ENCODE measurements around the gene TMEM255B.
"Not testable (repeated sequence)": the region's sequence is repeated elsewhere in the genome, so short reads cannot be mapped to it uniquely, and the experiment has no call there.

Gene TMEM255B

GRCh38 chr13:113787694-113788093, 28.7 kb downstream of the TMEM255B start:
- no peak for DNase-seq (ENCODE audit: low read depth)

- no peak for DNase-seq (ENCODE audit: low read depth)
Observed at GRCh38 chr13:113788413-113789135, 29.5 kb downstream of the TMEM255B start.

- no peak for DNase-seq (ENCODE audit: low read depth)
Observed at GRCh38 chr13:113789167-113789566, 30.1 kb downstream of the TMEM255B start.

GRCh38 chr13:113789931-113790330, 30.9 kb downstream of the TMEM255B start:
- DNase-seq (ENCODE audit: low read depth): not testable (repeated sequence)

GRCh38 chr13:113791226-113791625, 32.2 kb downstream of the TMEM255B start:
- no peak for DNase-seq (ENCODE audit: low read depth)

GRCh38 chr13:113791761-113792160, 32.7 kb downstream of the TMEM255B start:
- no peak for DNase-seq (ENCODE audit: low read depth)

- DNase-seq (ENCODE audit: low read depth): no peak
Observed at GRCh38 chr13:113792236-113792770, 33.3 kb downstream of the TMEM255B start.

GRCh38 chr13:113792886-113793717, 34.1 kb downstream of the TMEM255B start:
- no peak for DNase-seq (ENCODE audit: low read depth)

GRCh38 chr13:113793718-113794085, 34.7 kb downstream of the TMEM255B start:
- DNase-seq (ENCODE audit: low read depth): no peak

GRCh38 chr13:113794086-113794485, 35.1 kb downstream of the TMEM255B start:
- DNase-seq (ENCODE audit: low read depth): no peak

- no peak for DNase-seq (ENCODE audit: low read depth)
Observed at GRCh38 chr13:113794764-113795173, 35.7 kb downstream of the TMEM255B start.

- DNase-seq (ENCODE audit: low read depth): not testable (repeated sequence)
Observed at GRCh38 chr13:113795362-113795761, 36.3 kb downstream of the TMEM255B start.

GRCh38 chr13:113796211-113796963, 37.4 kb downstream of the TMEM255B start:
- no peak for DNase-seq (ENCODE audit: low read depth)

- no peak for DNase-seq (ENCODE audit: low read depth)
Observed at GRCh38 chr13:113796964-113797676, 38.1 kb downstream of the TMEM255B start.

- no peak for DNase-seq (ENCODE audit: low read depth)
Observed at GRCh38 chr13:113798200-113798811, 39.3 kb downstream of the TMEM255B start.

- DNase-seq (ENCODE audit: low read depth): no peak
Observed at GRCh38 chr13:113800576-113800926, 41.5 kb downstream of the TMEM255B start.

GRCh38 chr13:113801289-113801961, 42.4 kb downstream of the TMEM255B start:
- no peak for DNase-seq (ENCODE audit: low read depth)

GRCh38 chr13:113802090-113802531, 43.1 kb downstream of the TMEM255B start:
- DNase-seq (ENCODE audit: low read depth): peak; percentile 72

GRCh38 chr13:113802761-113803160, 43.7 kb downstream of the TMEM255B start:
- DNase-seq (ENCODE audit: low read depth): no peak

GRCh38 chr13:113803409-113804016, 44.5 kb downstream of the TMEM255B start:
- DNase-seq (ENCODE audit: low read depth): no peak
